Small intestine (tissue), 7 donors: ENCODE measurements around the gene ABCA2. TPM values are rescaled to one million over a fixed set of nuclear protein-coding genes. Genes with fewer than 3 reads are reported as not detected.

ENCODE experiments used
- DNase-seq, 2 donors: peaks; one replicate each; pipeline versions ENCODE4 v3.0.0 to v3.0.0-alpha.2; 2013
- FAIRE-seq: peaks from 2 replicates; lab custom pipeline; 2012; peaks lifted over from hg19 to GRCh38; lab: Jason Lieb, UNC
- H3K27ac ChIP-seq, 3 donors: one replicate each; pipeline ENCODE4 v1.5.1; 2013; ENCODE audit warnings: low read length in 2 of 3, mild to moderate bottlenecking in 2 of 3, control low read depth in 1 of 3, inconsistent platforms in 1 of 3, low read depth in 1 of 3, moderate library complexity in 1 of 3
- H3K27me3 ChIP-seq, 3 donors: one replicate each; pipeline ENCODE4 v1.6.1; 2013; ENCODE audit warnings: low read length in 3 of 3, inconsistent platforms in 1 of 3; ENCODE audit not compliant: control insufficient read depth in 3 of 3, insufficient read depth in 3 of 3
- H3K36me3 ChIP-seq, 3 donors: one replicate each; pipeline ENCODE4 v1.6.1; 2013; ENCODE audit warnings: low read length in 3 of 3, inconsistent platforms in 1 of 3, low read depth in 1 of 3, mild to moderate bottlenecking in 1 of 3, moderate library complexity in 1 of 3; ENCODE audit not compliant: control insufficient read depth in 3 of 3, insufficient read depth in 2 of 3
- H3K4me1 ChIP-seq, 3 donors: one replicate each; pipeline ENCODE4 v1.6.1; 2013; ENCODE audit warnings: low read length in 2 of 3, inconsistent platforms in 1 of 3, low read depth in 1 of 3, mild to moderate bottlenecking in 1 of 3, moderate library complexity in 1 of 3; ENCODE audit not compliant: control insufficient read depth in 3 of 3, insufficient read depth in 2 of 3
- H3K4me3 ChIP-seq, 3 donors: one replicate each; pipeline ENCODE4 v1.5.1; 2013; ENCODE audit warnings: low read length in 3 of 3, control low read depth in 1 of 3, inconsistent platforms in 1 of 3, low read depth in 1 of 3, mild to moderate bottlenecking in 1 of 3, moderate library complexity in 1 of 3
- H3K9me3 ChIP-seq, 2 donors: one replicate each; pipeline ENCODE4 v1.6.1; 2013; ENCODE audit warnings: low read depth in 1 of 2, low read length in 1 of 2; ENCODE audit not compliant: control insufficient read depth in 2 of 2, insufficient read depth in 1 of 2
- WGBS, 3 donors: extraction: QIAGEN DNeasy Blood & Tissue Kit; methylation state at CpG; one replicate each; pipeline ENCODE4 v1.1.7; 2013; 5-methylcytosine and 5-hydroxymethylcytosine counted together
- polyA plus RNA-seq, 4 donors: library from polyadenylated mRNA; stranded (reverse) in 3 of 4; unstranded in 1 of 4; fragments of 200-250 nt in 3 of 4; fragments of 120-200 nt in 1 of 4; gene quantifications; one replicate each; pipeline versions ENCODE4 v1.2.1 to v1.2.3, GENCODE V29; 2013
- donor health status: healthy with polysubstance abuse.
- donor health status: control.
- donor health status: control.
- donor health status: Bipolar disorder and iron deficiency.
- donor health status: healthy.

Gene ABCA2
- polyA plus RNA-seq, 4 donors, result 3.4 to 29.0 (median 8.8) TPM

- 33 to 60% (median 49%) methylated on average over 17 of the region's 17 CpGs for WGBS, 3 donors
- FAIRE-seq (no peak), DNase-seq (no peak)
- no peak overlapping the region for H3K4me3 ChIP-seq
- no peaks in the 10 kb centered on the region for H3K36me3 ChIP-seq
- peaks cover 4 to 32% (median 6%) of the 10 kb centered on the region in 3 donors for H3K4me1 ChIP-seq
- H3K27me3 ChIP-seq, result peaks cover 0 to 11% (median 6%) of the 10 kb centered on the region in 3 donors
- H3K9me3 ChIP-seq, result no peaks in the 10 kb centered on the region
- no peak overlapping the region for H3K27ac ChIP-seq
These were observed 28.8 kb upstream of the ABCA2 start for GRCh38 chr9:137056739-137057415.

GRCh38 chr9:137055385-137056364 is 27.6 kb upstream of the ABCA2 start:
- peaks cover 0 to 16% (median 6%) of the 10 kb centered on the region in 3 donors for H3K27me3 ChIP-seq
- peak overlapping the region in 2 of 3 donors; percentile 64 to 66 for H3K4me3 ChIP-seq
- peak; percentile 94 to 96 for DNase-seq
- peaks cover 0 to under 1% (median 0%) of the 10 kb centered on the region in 3 donors for H3K36me3 ChIP-seq
- 11 to 26% (median 25%) methylated on average over 24 to 28 of the region's 28 CpGs for WGBS, 3 donors
- H3K9me3 ChIP-seq, result no peaks in the 10 kb centered on the region
- H3K4me1 ChIP-seq, result peaks cover 4 to 32% (median 6%) of the 10 kb centered on the region in 3 donors
- peak overlapping the region; percentile 82 to 99 (median 83) for H3K27ac ChIP-seq
- no peak for FAIRE-seq

DNA sequence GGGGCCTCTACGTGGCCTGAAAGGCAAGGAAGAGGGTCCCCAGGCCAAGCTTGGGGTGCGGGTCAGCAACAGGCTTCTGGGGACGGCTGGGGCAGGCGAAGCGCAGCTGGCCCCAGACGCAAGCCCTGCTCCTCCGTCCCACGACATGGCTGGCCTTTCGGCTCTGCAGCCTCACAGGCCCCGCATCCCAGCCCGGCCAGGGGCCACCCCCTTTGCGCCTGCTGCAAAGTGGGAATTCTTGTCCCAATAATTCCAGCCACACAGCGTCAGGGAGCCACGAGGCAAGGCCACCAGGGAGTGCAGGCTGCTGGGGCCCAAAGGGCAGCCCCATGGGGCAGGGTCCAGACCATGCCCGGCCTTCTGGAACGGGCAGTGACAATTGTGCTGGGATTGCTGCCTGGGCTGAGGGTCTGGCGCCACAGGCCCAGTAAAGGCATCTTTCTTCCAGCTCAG is 26.9 kb upstream of the ABCA2 start:
- 32 to 52% (median 45%) methylated on average over 15 to 17 of the region's 17 CpGs for WGBS, 3 donors
- peak overlapping the region; percentile 82 to 99 (median 83) for H3K27ac ChIP-seq
- peaks cover 0 to 23% (median 8%) of the 10 kb centered on the region in 3 donors for H3K27me3 ChIP-seq
- H3K4me1 ChIP-seq, result peaks cover 4 to 32% (median 6%) of the 10 kb centered on the region in 3 donors
- peak overlapping the region in 2 of 3 donors; percentile 64 to 66 for H3K4me3 ChIP-seq
- FAIRE-seq, result no peak
- H3K36me3 ChIP-seq, result peaks cover 0 to 3% (median 0%) of the 10 kb centered on the region in 3 donors
- DNase-seq, result peak; percentile 73
- H3K9me3 ChIP-seq, result no peaks in the 10 kb centered on the region

DNA sequence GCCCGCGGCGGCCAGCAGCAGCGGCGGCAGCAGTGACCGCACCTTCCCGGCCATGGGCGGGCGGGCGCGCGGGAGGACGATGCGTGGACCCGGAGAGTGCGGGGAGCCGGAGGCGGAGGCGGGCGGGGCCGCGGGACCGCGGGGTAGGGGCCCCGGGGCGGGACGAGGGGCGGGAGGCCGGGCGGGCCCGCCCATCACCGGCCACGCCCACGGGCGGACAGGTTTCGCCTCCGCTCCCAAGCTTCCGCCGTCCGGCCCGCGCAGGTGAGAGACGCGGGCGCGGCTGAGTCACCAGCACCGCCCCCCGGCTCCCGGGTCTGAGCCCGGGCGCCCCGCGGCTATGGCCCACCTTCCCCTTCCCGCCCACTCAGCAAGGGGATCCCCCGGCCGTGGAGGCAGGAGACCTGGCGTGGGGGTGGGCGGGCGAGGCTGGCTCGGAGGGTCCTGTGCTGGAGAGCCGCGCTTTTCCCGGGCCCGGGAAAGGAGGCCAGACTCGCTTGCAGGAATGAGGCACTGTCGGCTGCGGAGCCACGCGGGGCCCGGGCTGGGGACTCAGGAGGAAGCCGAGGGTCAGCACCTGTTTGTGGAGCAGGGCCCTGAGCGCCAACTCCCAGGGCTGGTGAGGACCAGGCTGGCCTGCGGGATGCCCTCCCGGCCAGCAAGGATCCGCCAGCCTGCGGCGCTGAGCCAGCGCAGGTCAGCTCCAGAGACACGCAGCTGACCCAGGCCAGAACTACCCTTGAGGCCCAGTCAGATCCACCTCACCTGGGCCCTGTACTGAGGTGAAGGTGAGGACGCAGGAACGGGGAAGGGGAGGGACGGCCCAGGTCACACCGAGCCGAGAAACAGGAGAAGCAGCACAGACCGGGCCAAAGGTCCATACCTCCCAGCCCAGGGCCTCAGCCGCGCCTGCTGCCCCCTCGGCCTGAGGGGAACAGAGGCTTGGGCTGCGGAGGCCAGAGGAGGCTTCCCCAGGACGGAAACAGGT is 26.2 kb upstream of the ABCA2 start, which contains the start of gene ENTPD2:
Gene ENTPD2 (minus strand): TSS at position 118 of the 988 bp plus-strand sequence. CDS start 64 bp downstream, at position 54.
- FAIRE-seq, result no peak
- WGBS, 3 donors, result 12 to 18% (median 16%) methylated on average over 37 to 90 of the region's 90 CpGs
- Histone ChIP-seq H3K4me1 (peaks cover 4 to 32% (median 6%) of the 10 kb centered on the region in 3 donors), H3K27me3 (peaks cover 0 to 30% (median 14%) of the 10 kb centered on the region in 3 donors), H3K36me3 (peaks cover 0 to 3% (median 0%) of the 10 kb centered on the region in 3 donors), H3K9me3 (no peaks in the 10 kb centered on the region), H3K4me3 (peak within 1 kb of the TSS; percentile 20 to 66 (median 64)), H3K27ac (peak within 1 kb of the TSS; percentile 82 to 99 (median 83))
- peak; percentile 88 to 92 for DNase-seq

DNA sequence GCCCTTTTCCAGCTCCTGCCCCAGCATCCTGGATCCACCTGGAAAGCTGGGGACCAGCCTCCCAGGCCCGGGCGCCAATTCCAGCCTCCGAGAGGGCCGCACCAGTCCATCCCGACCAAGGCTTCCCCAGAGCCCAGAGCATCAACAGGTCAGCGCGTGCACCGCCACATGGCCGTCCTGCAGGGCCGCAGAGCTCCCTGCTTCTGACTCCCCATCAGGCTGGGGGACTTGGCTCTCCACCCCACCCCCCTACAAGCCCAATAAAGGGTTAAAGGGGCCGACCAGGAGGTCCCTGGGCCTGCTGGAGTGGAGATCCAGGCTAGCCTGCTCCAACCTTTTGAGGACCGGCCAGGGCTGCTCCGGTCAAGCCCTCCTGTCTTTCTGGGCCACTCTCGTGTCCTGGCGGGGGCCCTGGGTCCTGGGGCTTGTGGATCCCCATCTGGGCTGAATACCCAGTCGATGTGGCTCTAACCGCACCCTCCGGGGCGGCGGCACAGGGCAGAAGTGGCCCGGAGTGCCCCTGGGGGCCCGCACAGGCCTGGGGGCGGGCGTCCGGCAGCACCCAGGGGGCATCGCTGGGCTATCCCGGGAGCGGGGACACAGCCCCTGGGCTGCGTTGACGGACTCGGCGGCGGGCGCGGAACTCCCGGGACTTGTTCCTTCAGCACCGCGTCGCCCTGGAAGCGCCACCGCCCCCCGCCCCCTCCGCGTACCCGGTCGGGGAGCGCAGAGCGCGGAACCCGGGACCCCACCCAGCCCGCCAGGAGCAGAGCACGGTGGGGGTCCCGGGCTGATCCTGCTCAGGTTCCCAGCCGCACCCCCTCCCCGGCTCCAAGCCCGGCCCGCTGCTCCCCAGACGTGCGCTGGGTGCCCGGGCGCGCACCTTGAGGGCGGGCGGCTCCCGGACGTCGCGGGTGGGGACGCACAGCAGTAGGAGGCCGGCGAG is 25.2 kb upstream of the ABCA2 start:
- peaks cover 0 to 3% (median 0%) of the 10 kb centered on the region in 3 donors for H3K36me3 ChIP-seq
- no peaks in the 10 kb centered on the region for H3K9me3 ChIP-seq
- H3K4me1 ChIP-seq, result peaks cover 4 to 32% (median 6%) of the 10 kb centered on the region in 3 donors
- DNase-seq, result no peak
- peaks cover 0 to 39% (median 14%) of the 10 kb centered on the region in 3 donors for H3K27me3 ChIP-seq
- WGBS, 3 donors, result 14 to 21% (median 14%) methylated on average over 48 to 71 of the region's 71 CpGs
- FAIRE-seq, result no peak
- no peak overlapping the region for H3K27ac ChIP-seq
- H3K4me3 ChIP-seq, result peak overlapping the region in 2 of 3 donors; percentile 13 to 66

DNA sequence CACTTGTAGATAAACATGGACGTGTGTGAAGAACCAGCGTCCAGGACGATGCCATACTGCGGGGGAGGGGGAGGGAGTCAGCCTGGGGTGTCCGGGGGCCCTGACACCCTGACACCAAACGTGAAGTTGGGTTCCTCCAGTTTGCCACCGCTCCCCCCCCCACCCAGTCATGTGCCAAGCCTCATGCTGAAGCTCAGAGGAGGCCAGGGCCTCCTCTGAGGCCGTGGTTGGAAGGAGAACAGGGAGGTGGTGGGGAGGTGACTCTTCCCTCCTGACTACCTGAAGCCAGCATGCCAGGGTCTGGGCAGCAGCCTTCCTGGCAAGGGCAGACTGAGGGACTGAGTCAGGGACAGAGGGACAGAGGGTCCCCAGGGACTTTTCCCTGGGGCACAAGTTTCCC is 24.3 kb upstream of the ABCA2 start:
- FAIRE-seq, result no peak
- H3K27me3 ChIP-seq, result peaks cover 0 to 48% (median 16%) of the 10 kb centered on the region in 3 donors

More for the DNA sequence above, 24.3 kb upstream of the ABCA2 start:
- Histone ChIP-seq H3K36me3 (peaks cover 0 to 3% (median 0%) of the 10 kb centered on the region in 3 donors), H3K9me3 (no peaks in the 10 kb centered on the region), H3K27ac (no peak overlapping the region), H3K4me1 (peaks cover 4 to 32% (median 6%) of the 10 kb centered on the region in 3 donors), H3K4me3 (no peak overlapping the region)
- WGBS, 3 donors, result 75 to 86% (median 86%) methylated on average over 7 to 8 of the region's 8 CpGs
- DNase-seq, result no peak
